CD8-positive, alpha-beta memory T cell (primary cell): ENCODE measurements around the gene CD22. TPM values are rescaled to one million over a fixed set of nuclear protein-coding genes. Genes with fewer than 3 reads are reported as not detected.

Source experiments
- CTCF ChIA-PET: fragments of 350-600 bp; sonication (Branson Sonifier 250); formaldehyde crosslinking; loops from one replicate; lab custom pipeline; 2021; ENCODE audit warnings: antibody characterized with exemption; lab: Charles Lee
- POLR2A ChIA-PET: fragments of 350-600 bp; sonication (Branson Sonifier 250); formaldehyde crosslinking; loops from one replicate; lab custom pipeline; 2021; ENCODE audit warnings: antibody characterized with exemption; lab: Charles Lee
- DNase-seq, 5 donors: peaks; one replicate each; pipeline versions ENCODE4 v3.0.0 to v3.0.0-alpha.2; 2020 to 2022; ENCODE audit warnings: mixed read lengths in 1 of 5
- H3K27ac ChIP-seq: one replicate; pipeline ENCODE4 v1.7.0; 2013; ENCODE audit warnings: low read depth, mild to moderate bottlenecking, low read length, moderate library complexity
- H3K27me3 ChIP-seq: 2 replicates; pipeline ENCODE4 v1.7.0; 2013; ENCODE audit warnings: low read length, mild to moderate bottlenecking; ENCODE audit not compliant: insufficient read depth, poor library complexity, severe bottlenecking
- H3K36me3 ChIP-seq: 2 replicates; pipeline ENCODE4 v1.7.0; 2013; ENCODE audit warnings: mild to moderate bottlenecking, low read length, moderate library complexity; ENCODE audit not compliant: insufficient read depth
- H3K4me1 ChIP-seq: 2 replicates; pipeline ENCODE4 v1.7.0; 2013; ENCODE audit warnings: mild to moderate bottlenecking, low read length, moderate library complexity; ENCODE audit not compliant: insufficient read depth
- H3K4me3 ChIP-seq: 2 replicates; pipeline ENCODE4 v1.7.0; 2013; ENCODE audit warnings: mild to moderate bottlenecking, low read length
- H3K9me3 ChIP-seq: 2 replicates; pipeline ENCODE4 v1.7.0; 2013; ENCODE audit warnings: mild to moderate bottlenecking, low read length
- H3K27ac Mint-ChIP-seq, 8 donors: one replicate each; pipeline ENCODE4 v1.8.0; 2020 to 2021; ENCODE audit warnings: mixed read lengths in 8 of 8, mild to moderate bottlenecking in 6 of 8, inconsistent platforms in 3 of 8, moderate library complexity in 3 of 8
- H3K27me3 Mint-ChIP-seq, 2 donors: one replicate each; pipeline ENCODE4 v1.8.0; 2020 to 2021; ENCODE audit warnings: mixed read lengths in 2 of 2, mild to moderate bottlenecking in 1 of 2, moderate library complexity in 1 of 2
- H3K36me3 Mint-ChIP-seq, 3 donors: one replicate each; pipeline ENCODE4 v1.8.0; 2020 to 2021; ENCODE audit warnings: mixed read lengths in 3 of 3, inconsistent platforms in 1 of 3, mild to moderate bottlenecking in 1 of 3
- H3K4me1 Mint-ChIP-seq, 3 donors: one replicate each; pipeline ENCODE4 v1.8.0; 2020 to 2021; ENCODE audit warnings: mixed read lengths in 3 of 3, inconsistent platforms in 1 of 3, mild to moderate bottlenecking in 1 of 3
- H3K4me3 Mint-ChIP-seq, 7 donors: one replicate each; pipeline ENCODE4 v1.8.0; 2020 to 2021; ENCODE audit warnings: mixed read lengths in 7 of 7, mild to moderate bottlenecking in 6 of 7, moderate library complexity in 4 of 7, inconsistent platforms in 2 of 7
- H3K9me3 Mint-ChIP-seq, 5 donors: one replicate each; pipeline ENCODE4 v1.8.0; 2020 to 2022; ENCODE audit warnings: mixed read lengths in 5 of 5, mild to moderate bottlenecking in 3 of 5, moderate library complexity in 2 of 5, inconsistent platforms in 1 of 5
- polyA plus RNA-seq: library from polyadenylated mRNA; unstranded; fragments of 300-500 nt; fragmentation: Illumina TruSeq; gene quantifications from one replicate; pipeline ENCODE4 v1.2.3, GENCODE V29; 2021
- total RNA-seq, 2 experiments: library from RNA; stranded (reverse); gene quantifications; one replicate each; pipeline ENCODE4 v1.2.3, GENCODE V29; 2021

The CD22 gene
- total and polyA plus RNA-seq, 3 experiments from 2014 or later: 0.09 TPM; not detected in 2

- H3K36me3 Mint-ChIP-seq: no peaks in the 10 kb centered on the region
- H3K4me1 Mint-ChIP-seq: peaks cover 28 to 31% (median 30%) of the 10 kb centered on the region in 3 donors
- H3K27ac Mint-ChIP-seq: peak overlapping the region in 4 of 8 donors; percentile 66 to 91 (median 80)
- Histone ChIP-seq H3K36me3 (no peaks in the 10 kb centered on the region), H3K4me3 (no peak overlapping the region), H3K9me3 (no peaks in the 10 kb centered on the region), H3K27me3 (no peaks in the 10 kb centered on the region), H3K4me1 (peaks cover 26% of the 10 kb centered on the region), H3K27ac (no peak overlapping the region)
- peak overlapping the region in 4 of 7 donors; percentile 29 to 58 (median 52) for H3K4me3 Mint-ChIP-seq
- ChIA-PET CTCF (interaction anchor here (0.9 kb wide), 1 partner anchor 9 kb away, joined by 3 read pairs; no protein-coding TSS in a partner anchor), POLR2A (interaction anchor here (0.6 kb wide), 1 partner anchor 85 kb away, joined by 3 read pairs; no protein-coding TSS in a partner anchor)
- DNase-seq: no peak
- H3K9me3 Mint-ChIP-seq: peaks cover 0 to 2% (median 0%) of the 10 kb centered on the region in 5 donors
- H3K27me3 Mint-ChIP-seq: peaks cover 7 to 16% of the 10 kb centered on the region in 2 donors
These were observed 18.9 kb downstream of the CD22 start for GRCh38 chr19:35347930-35348298.

GRCh38 chr19:35348911-35349611, 20.1 kb downstream of the CD22 start:
- H3K9me3 Mint-ChIP-seq: peaks cover 0 to 2% (median 0%) of the 10 kb centered on the region in 5 donors
- H3K27me3 Mint-ChIP-seq: peaks cover 7 to 11% of the 10 kb centered on the region in 2 donors

GRCh38 chr19:35349614-35350521, 20.9 kb downstream of the CD22 start:
- Mint-ChIP-seq H3K4me1 (peaks cover 30 to 34% (median 32%) of the 10 kb centered on the region in 3 donors), H3K9me3 (peaks cover 0 to 2% (median 0%) of the 10 kb centered on the region in 5 donors), H3K27ac (peak overlapping the region in 1 of 8 donors; percentile 36), H3K36me3 (no peaks in the 10 kb centered on the region), H3K27me3 (peaks cover 7 to 8% of the 10 kb centered on the region in 2 donors), H3K4me3 (no peak overlapping the region)
- ChIA-PET CTCF (no interaction called here), POLR2A (no interaction called here)
- H3K9me3 ChIP-seq: no peaks in the 10 kb centered on the region
- no peak overlapping the region for H3K27ac ChIP-seq
- no peak overlapping the region for H3K4me3 ChIP-seq
- no peaks in the 10 kb centered on the region for H3K27me3 ChIP-seq
- no peaks in the 10 kb centered on the region for H3K36me3 ChIP-seq
- DNase-seq: peak in 1 of 5 donors; percentile 7
- H3K4me1 ChIP-seq: peaks cover 27% of the 10 kb centered on the region

More at GRCh38 chr19:35348911-35349611, 20.1 kb downstream of the CD22 start:
- ChIA-PET POLR2A (no interaction called here), CTCF (no interaction called here)
- H3K4me1 Mint-ChIP-seq: peaks cover 29 to 32% (median 32%) of the 10 kb centered on the region in 3 donors
- no peaks in the 10 kb centered on the region for H3K36me3 ChIP-seq
- H3K27ac Mint-ChIP-seq: peak overlapping the region in 1 of 8 donors; percentile 36
- no peaks in the 10 kb centered on the region for H3K9me3 ChIP-seq
- peak in 1 of 5 donors; percentile 18 for DNase-seq
- peaks cover 27% of the 10 kb centered on the region for H3K4me1 ChIP-seq
- H3K27me3 ChIP-seq: no peaks in the 10 kb centered on the region
- no peak overlapping the region for H3K4me3 ChIP-seq
- no peaks in the 10 kb centered on the region for H3K36me3 Mint-ChIP-seq
- H3K4me3 Mint-ChIP-seq: no peak overlapping the region
- no peak overlapping the region for H3K27ac ChIP-seq

GRCh38 chr19:35350591-35350990, 21.6 kb downstream of the CD22 start:
- H3K27ac ChIP-seq: no peak overlapping the region
- Mint-ChIP-seq H3K27me3 (peaks cover 7% of the 10 kb centered on the region in 2 donors), H3K36me3 (no peaks in the 10 kb centered on the region), H3K9me3 (peaks cover 0 to 2% (median 0%) of the 10 kb centered on the region in 5 donors), H3K27ac (no peak overlapping the region), H3K4me1 (peaks cover 30 to 35% (median 32%) of the 10 kb centered on the region in 3 donors), H3K4me3 (no peak overlapping the region)
- peaks cover 27% of the 10 kb centered on the region for H3K4me1 ChIP-seq
- CTCF ChIA-PET: interaction anchor here (1.1 kb wide), 1 partner anchor 145 kb away, joined by 3 read pairs; no protein-coding TSS in a partner anchor
- H3K4me3 ChIP-seq: no peak overlapping the region
- H3K27me3 ChIP-seq: no peaks in the 10 kb centered on the region
- POLR2A ChIA-PET: no interaction called here
- no peaks in the 10 kb centered on the region for H3K36me3 ChIP-seq
- DNase-seq: no peak
- no peaks in the 10 kb centered on the region for H3K9me3 ChIP-seq

- Histone ChIP-seq H3K36me3 (no peaks in the 10 kb centered on the region), H3K4me3 (no peak overlapping the region), H3K9me3 (no peaks in the 10 kb centered on the region), H3K27ac (no peak overlapping the region), H3K4me1 (peaks cover 21% of the 10 kb centered on the region), H3K27me3 (no peaks in the 10 kb centered on the region)
- no peak overlapping the region for H3K4me3 Mint-ChIP-seq
- peak in 1 of 5 donors; percentile 35 for DNase-seq
- ChIA-PET CTCF (interaction anchor here (1.1 to 4.3 kb wide), 5 partner anchors 117 to 144 kb away, joined by 3 to 37 read pairs (median 12); no protein-coding TSS in a partner anchor), POLR2A (no interaction called here)
- H3K9me3 Mint-ChIP-seq: peaks cover 0 to under 1% (median 0%) of the 10 kb centered on the region in 5 donors
- H3K36me3 Mint-ChIP-seq: no peaks in the 10 kb centered on the region
- peaks cover 20 to 25% (median 22%) of the 10 kb centered on the region in 3 donors for H3K4me1 Mint-ChIP-seq
- peaks cover under 1 to 6% of the 10 kb centered on the region in 2 donors for H3K27me3 Mint-ChIP-seq
- H3K27ac Mint-ChIP-seq: no peak overlapping the region
These were observed 22.6 kb downstream of the CD22 start for GRCh38 chr19:35351411-35352176.

GRCh38 chr19:35352177-35352447, 23.1 kb downstream of the CD22 start:
- DNase-seq: no peak
- Histone ChIP-seq H3K9me3 (no peaks in the 10 kb centered on the region), H3K4me1 (peaks cover 16% of the 10 kb centered on the region), H3K36me3 (no peaks in the 10 kb centered on the region), H3K4me3 (no peak overlapping the region), H3K27me3 (no peaks in the 10 kb centered on the region), H3K27ac (no peak overlapping the region)
- no peaks in the 10 kb centered on the region for H3K9me3 Mint-ChIP-seq
- H3K4me3 Mint-ChIP-seq: no peak overlapping the region
- H3K27me3 Mint-ChIP-seq: peaks cover 1 to 4% of the 10 kb centered on the region in 2 donors
- POLR2A ChIA-PET: no interaction called here
- H3K36me3 Mint-ChIP-seq: no peaks in the 10 kb centered on the region
- peaks cover 15 to 20% (median 16%) of the 10 kb centered on the region in 3 donors for H3K4me1 Mint-ChIP-seq
- no peak overlapping the region for H3K27ac Mint-ChIP-seq
- CTCF ChIA-PET: interaction anchor here (0.8 to 4.3 kb wide), 11 partner anchors 9 to 158 kb away, joined by 3 to 37 read pairs (median 7); no protein-coding TSS in a partner anchor

- ChIA-PET POLR2A (no interaction called here), CTCF (interaction anchor here (0.7 to 4.3 kb wide), 18 partner anchors 9 to 158 kb away, joined by 3 to 37 read pairs (median 4); no protein-coding TSS in a partner anchor)
- Histone ChIP-seq H3K9me3 (no peaks in the 10 kb centered on the region), H3K4me3 (no peak overlapping the region), H3K27ac (no peak overlapping the region), H3K4me1 (peaks cover 11% of the 10 kb centered on the region), H3K36me3 (no peaks in the 10 kb centered on the region), H3K27me3 (no peaks in the 10 kb centered on the region)
- DNase-seq: peak; percentile 53 to 78 (median 62)
- Mint-ChIP-seq H3K27ac (peak overlapping the region in 1 of 8 donors; percentile 38), H3K4me3 (no peak overlapping the region), H3K27me3 (peaks cover 4 to 5% of the 10 kb centered on the region in 2 donors), H3K4me1 (peaks cover 9 to 14% (median 12%) of the 10 kb centered on the region in 3 donors), H3K9me3 (no peaks in the 10 kb centered on the region), H3K36me3 (no peaks in the 10 kb centered on the region)
These were observed 23.7 kb downstream of the CD22 start for GRCh38 chr19:35352448-35353304.
